Fibroblast of the aortic adventitia (primary cell): ENCODE data around the gene LYRM1. TPM values are rescaled to one million over a fixed set of nuclear protein-coding genes. Genes with fewer than 3 reads are reported as not detected.
A peak's percentile ranks its signal among the peaks of the same experiment; 100 is the strongest.
"Not testable (repeated sequence)": the region's sequence is repeated elsewhere in the genome, so short reads cannot be mapped to it uniquely, and the experiment has no call there.

Source experiments
- DNase-seq: peaks from one replicate; pipeline ENCODE4 v3.0.0-alpha.2; 2010; ENCODE audit warnings: low read depth
- H3K4me3 ChIP-seq: 2 replicates; pipeline ENCODE4 v1.5.1; 2011; ENCODE audit warnings: low read depth, mild to moderate bottlenecking, control low read depth, low read length, moderate library complexity
- total RNA-seq: library from RNA; depleted of rRNA; stranded (reverse); fragments of >200 nt; gene quantifications from 2 replicates; pipeline ENCODE4 v1.2.3, GENCODE V29; 2012; ENCODE audit warnings: low replicate concordance
- TF ChIP-seq, protein P1 (sequence below): IDR thresholded peaks from 2 replicates; pipeline ENCODE4 v1.5.1; 2011; ENCODE audit warnings: mild to moderate bottlenecking, low read length, control low read depth, inconsistent platforms; ENCODE audit not compliant: insufficient read depth

LYRM1 gene
- total RNA-seq, 1 donor, result 49.8 TPM

GRCh38 chr16:20941636-20941926 lies 41.0 kb downstream of the LYRM1 start:
- TF ChIP-seq, protein P1, sequence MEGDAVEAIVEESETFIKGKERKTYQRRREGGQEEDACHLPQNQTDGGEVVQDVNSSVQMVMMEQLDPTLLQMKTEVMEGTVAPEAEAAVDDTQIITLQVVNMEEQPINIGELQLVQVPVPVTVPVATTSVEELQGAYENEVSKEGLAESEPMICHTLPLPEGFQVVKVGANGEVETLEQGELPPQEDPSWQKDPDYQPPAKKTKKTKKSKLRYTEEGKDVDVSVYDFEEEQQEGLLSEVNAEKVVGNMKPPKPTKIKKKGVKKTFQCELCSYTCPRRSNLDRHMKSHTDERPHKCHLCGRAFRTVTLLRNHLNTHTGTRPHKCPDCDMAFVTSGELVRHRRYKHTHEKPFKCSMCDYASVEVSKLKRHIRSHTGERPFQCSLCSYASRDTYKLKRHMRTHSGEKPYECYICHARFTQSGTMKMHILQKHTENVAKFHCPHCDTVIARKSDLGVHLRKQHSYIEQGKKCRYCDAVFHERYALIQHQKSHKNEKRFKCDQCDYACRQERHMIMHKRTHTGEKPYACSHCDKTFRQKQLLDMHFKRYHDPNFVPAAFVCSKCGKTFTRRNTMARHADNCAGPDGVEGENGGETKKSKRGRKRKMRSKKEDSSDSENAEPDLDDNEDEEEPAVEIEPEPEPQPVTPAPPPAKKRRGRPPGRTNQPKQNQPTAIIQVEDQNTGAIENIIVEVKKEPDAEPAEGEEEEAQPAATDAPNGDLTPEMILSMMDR, result no peak
- H3K4me3 ChIP-seq, result no peak overlapping the region
- no peak for DNase-seq

DNA sequence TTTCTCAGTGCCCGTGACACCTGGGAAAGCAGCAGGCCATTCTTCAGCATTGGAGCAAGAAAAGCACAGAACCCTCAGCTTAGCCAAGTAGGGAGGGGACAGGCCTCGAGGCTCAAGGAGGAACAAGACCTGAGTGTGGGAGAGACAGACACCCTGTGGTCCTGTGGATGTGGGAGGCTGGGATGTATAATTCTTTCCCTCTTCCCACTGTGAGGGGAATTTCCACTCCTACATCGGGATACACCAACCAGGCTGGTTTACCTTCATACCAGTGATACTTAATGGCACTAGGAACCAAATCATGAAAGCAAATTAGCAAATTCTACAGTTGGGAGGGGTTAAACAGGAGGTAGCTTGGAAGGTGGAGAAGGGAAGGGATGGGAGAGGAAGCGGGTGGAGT lies 41.7 kb downstream of the LYRM1 start:
- H3K4me3 ChIP-seq, result no peak overlapping the region
- DNase-seq, result no peak
- TF ChIP-seq, protein P1, result no peak

DNA sequence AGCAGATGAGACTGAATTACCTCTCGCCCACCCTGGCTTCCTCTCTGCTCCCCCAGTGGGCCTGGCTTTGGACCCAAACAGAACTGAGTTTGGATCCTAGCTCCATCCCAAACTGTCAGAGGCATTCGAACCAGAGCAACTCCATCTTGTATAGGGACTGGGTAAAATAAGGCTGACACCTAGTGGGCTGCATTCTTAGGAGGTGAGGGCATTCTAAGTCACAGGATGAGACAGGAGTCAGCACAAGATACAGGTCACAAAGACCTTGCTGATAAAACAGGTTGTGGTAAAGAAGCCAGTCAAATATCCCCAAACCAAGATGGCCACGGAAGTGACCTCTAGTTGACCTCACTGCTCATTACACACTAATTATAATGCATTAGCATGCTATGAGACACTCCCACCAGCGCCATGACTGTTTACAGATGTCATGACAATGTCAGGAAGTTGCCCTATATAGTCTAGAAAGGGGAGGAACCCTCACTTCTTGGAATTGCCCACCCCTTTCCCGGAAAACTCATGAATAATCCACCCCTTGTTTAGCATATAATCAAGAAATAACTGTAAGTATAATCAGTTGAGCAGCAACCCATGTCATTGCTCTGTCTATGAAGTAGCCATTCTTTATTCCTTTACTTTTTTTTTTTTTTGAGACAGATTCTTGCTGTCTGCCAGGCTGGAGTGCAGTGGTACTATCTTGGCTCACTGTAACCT lies 44.4 kb downstream of the LYRM1 start:
- TF ChIP-seq, protein P1, result no peak
- H3K4me3 ChIP-seq, result no peak overlapping the region
- DNase-seq, result peak; percentile 20

DNA sequence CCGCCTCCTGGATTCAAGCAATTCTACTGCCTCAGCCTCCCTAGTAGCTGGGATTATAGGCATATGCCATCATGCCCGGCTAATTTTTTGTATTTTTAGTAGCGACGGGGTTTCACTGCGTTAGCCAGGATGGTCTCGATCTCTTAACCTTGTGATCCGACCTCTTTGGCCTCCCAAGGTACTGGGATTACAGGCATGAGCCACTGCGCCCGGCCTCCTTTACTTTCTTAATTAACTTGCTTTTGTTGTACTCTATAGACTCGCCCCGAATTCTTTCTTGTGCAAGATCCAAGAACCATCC lies 45.0 kb downstream of the LYRM1 start:
- not testable (repeated sequence) for DNase-seq, H3K4me3 ChIP-seq

DNA sequence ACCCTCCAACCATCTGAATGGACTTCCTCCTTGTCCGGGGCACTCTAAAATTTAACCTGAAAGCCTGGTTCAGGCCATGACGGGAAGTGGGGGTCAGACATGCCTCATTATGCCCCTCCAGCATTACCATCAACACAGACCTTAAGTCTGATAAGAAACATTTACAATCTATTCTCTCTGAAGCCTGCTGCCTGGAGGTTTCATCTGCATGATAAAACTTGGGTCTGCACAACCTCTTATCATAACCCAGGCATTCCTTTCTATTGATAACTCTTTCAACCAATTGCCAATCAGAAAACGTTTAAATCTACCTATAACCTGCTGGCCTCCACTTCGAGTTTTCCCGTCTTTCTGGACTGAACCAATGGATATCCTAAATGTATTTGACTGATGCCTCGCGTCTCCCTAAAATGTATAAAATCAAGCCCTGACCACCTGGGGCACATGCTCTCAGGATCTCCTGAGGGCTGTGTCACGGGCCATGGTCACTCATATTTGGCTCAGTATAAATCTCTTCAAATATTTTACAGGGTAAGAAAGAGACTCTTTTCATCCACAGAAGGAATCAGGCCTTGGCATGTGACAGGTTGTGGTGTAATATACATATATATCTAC lies 45.6 kb downstream of the LYRM1 start:
- TF ChIP-seq, protein P1, result no peak
- H3K4me3 ChIP-seq, result no peak overlapping the region
- no peak for DNase-seq

DNA sequence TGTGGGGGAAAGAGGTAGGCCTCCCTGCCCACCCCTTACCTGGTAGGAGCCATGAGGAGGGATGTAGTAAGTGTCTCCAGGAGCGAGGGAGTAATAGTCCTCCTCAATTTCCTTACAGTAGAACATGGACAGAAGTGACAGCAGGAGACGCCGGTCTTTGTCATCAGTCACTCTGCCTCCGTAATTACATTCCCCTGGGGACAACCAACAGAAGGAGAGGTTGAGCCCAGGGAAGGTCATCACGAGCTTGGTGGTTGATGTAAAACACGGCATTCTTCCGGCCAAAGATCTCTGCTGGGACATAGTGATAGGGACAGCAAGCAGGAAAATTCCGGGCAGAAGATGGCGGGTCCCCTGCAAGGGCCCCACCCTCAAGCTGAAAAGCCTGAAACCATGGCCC lies 47.9 kb downstream of the LYRM1 start:
- no peak overlapping the region for H3K4me3 ChIP-seq
- TF ChIP-seq, protein P1, result no peak
- no peak for DNase-seq

DNA sequence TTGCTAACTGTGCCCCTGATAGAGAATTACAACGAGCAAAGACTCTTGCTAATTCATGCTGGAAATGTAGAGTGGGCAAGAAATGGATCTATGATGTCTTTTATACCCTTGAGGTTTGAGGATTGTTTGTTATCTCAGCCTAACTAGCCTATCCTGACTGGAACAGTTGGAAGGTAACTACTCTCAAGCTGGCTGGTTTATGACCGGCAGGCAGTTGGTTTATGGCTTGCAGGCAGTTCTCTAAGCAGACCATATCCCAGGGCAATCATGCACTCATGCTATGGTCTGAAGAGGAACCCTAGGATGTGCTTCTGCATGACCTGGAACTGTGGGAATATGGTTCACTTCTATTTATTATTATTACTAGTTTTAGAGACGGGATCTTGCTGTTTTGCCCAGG lies 49.1 kb downstream of the LYRM1 start:
- TF ChIP-seq, protein P1, result no peak
- H3K4me3 ChIP-seq, result no peak overlapping the region
- no peak for DNase-seq
